GM06990 (cell line): ENCODE data around the gene PPP1R12C.
A peak's percentile ranks its signal among the peaks of the same experiment; 100 is the strongest.
"Not testable (repeated sequence)": the region's sequence is repeated elsewhere in the genome, so short reads cannot be mapped to it uniquely, and the experiment has no call there.

Experiments used
- DNase-seq: peaks from one replicate; pipeline ENCODE4 v3.0.0-alpha.2; 2011; ENCODE audit not compliant: insufficient read length; ENCODE audit errors: extremely low read depth
- H3K27me3 ChIP-seq: replicated peaks from 2 replicates; pipeline ENCODE4 v1.6.0; 2011; ENCODE audit warnings: low read length; ENCODE audit not compliant: control insufficient read depth, insufficient read depth
- H3K36me3 ChIP-seq: 2 replicates; pipeline ENCODE4 v1.5.1; 2011; ENCODE audit warnings: low read length; ENCODE audit not compliant: control insufficient read depth, insufficient read depth
- H3K4me3 ChIP-seq: replicated peaks from 2 replicates; pipeline ENCODE4 v1.5.1; 2011; ENCODE audit warnings: low read depth, mild to moderate bottlenecking, control low read depth, low read length
- TF ChIP-seq, protein P1 (sequence below): IDR thresholded peaks from 2 replicates; pipeline ENCODE4 v1.5.1; 2011; ENCODE audit warnings: low read length, control low read depth, mild to moderate bottlenecking, inconsistent platforms; ENCODE audit not compliant: insufficient read depth, poor library complexity, severe bottlenecking

The PPP1R12C gene

DNA sequence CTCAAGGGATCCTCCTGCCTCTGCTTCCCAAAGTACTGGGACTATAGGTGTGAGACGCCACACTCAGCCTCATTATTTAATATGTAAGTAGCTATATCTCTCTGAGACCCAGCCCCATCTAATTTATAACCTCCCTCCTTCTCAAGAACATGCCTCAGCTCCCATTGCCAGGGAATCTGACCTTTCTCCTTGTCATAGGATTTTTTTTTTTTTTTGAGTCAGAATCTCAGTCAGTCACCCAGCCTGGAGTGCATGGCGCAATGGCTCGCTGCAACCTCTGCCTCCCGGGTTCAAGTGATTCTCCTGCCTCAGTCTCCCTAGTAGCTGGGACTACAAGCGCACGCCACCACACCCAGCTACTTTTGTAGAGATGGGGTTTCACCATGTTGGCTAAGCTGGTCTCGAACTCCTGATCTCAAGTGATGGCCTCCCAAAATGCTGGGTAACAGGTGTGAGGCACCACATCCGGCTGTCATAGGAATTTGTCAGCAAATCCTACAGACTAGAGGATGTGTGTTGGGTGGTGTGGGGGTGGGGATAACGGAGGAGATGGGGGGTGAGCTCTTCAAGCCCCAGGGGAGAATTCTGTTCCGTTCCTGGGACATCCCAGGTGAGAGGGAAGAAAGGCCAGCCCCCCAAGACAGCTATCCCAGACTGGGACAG is 46.8 kb downstream of the PPP1R12C start:
- DNase-seq, result no peak
- H3K27me3 ChIP-seq, result no peaks in the 10 kb centered on the region; the same call in 1 of the 2 replicates
- H3K36me3 ChIP-seq, result no peaks in the 10 kb centered on the region
- TF ChIP-seq, protein P1, sequence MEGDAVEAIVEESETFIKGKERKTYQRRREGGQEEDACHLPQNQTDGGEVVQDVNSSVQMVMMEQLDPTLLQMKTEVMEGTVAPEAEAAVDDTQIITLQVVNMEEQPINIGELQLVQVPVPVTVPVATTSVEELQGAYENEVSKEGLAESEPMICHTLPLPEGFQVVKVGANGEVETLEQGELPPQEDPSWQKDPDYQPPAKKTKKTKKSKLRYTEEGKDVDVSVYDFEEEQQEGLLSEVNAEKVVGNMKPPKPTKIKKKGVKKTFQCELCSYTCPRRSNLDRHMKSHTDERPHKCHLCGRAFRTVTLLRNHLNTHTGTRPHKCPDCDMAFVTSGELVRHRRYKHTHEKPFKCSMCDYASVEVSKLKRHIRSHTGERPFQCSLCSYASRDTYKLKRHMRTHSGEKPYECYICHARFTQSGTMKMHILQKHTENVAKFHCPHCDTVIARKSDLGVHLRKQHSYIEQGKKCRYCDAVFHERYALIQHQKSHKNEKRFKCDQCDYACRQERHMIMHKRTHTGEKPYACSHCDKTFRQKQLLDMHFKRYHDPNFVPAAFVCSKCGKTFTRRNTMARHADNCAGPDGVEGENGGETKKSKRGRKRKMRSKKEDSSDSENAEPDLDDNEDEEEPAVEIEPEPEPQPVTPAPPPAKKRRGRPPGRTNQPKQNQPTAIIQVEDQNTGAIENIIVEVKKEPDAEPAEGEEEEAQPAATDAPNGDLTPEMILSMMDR, result no peak
- no peak overlapping the region for H3K4me3 ChIP-seq

DNA sequence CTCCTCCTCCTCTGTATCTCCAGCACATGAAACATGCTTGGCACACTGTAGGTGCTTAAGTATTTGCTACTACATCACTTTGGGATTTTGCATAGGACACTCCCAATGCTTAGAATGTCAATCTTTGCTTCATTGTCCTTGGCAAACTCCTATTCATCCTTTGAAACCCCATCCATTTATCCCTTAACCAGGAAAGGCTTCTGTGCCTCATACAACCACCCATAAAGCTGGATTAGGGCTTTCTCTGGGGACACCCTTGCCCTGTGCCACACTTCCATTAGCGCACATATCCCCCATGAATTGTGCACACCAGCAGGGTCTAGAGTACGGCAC is 47.6 kb downstream of the PPP1R12C start:
- TF ChIP-seq, protein P1, result no peak
- H3K36me3 ChIP-seq, result no peaks in the 10 kb centered on the region
- no peaks in the 10 kb centered on the region; the same call in 1 of the 2 replicates for H3K27me3 ChIP-seq
- no peak for DNase-seq
- H3K4me3 ChIP-seq, result no peak overlapping the region

DNA sequence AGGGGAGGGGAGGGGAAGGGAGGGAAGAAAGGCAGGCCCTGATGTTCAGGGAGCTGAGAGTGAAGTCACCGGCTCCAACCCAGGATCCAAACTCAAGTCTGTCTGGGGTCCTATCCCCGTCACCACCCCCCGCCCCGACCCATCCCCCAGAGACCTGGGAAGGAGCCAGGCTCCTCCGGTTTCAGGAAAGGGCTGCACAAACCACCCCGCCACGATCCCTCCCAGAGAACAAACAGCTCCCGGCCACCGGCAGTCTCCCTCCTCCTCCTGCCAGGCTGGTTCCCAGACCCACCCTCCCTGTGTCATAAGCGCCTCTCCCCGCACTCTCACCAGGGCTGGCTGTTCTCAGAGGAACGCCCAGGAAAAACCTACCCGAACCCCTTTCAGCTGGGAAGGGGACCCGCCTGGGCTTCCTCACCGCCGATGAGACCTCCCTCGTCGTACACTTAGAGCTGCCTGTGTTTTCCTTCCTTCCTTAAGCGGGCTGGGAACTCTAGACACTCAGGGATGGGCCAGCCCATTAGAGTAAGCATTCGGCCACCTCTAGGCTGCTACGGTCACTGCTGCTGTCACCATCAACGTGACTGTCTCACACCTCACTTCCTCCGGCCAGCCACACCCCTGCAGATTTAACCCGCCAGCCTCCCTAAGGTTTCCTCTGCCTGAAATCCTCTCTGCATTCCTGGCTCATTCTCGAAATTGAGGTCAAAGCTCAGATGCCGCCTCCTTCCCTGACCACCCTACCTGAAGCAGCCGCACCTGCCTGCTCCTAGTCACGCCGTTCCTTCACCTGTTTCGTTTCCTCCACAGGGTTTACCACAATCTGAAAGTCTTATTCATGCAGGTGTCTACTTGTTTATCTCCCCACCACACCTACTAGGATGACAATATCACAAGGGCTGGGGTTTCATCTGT is 48.2 kb downstream of the PPP1R12C start:
- TF ChIP-seq, protein P1, result no peak
- no peak for DNase-seq
- H3K4me3 ChIP-seq, result peak overlapping the region; percentile 22
- H3K27me3 ChIP-seq, result no peaks in the 10 kb centered on the region; the same call in 1 of the 2 replicates
- no peaks in the 10 kb centered on the region for H3K36me3 ChIP-seq

DNA sequence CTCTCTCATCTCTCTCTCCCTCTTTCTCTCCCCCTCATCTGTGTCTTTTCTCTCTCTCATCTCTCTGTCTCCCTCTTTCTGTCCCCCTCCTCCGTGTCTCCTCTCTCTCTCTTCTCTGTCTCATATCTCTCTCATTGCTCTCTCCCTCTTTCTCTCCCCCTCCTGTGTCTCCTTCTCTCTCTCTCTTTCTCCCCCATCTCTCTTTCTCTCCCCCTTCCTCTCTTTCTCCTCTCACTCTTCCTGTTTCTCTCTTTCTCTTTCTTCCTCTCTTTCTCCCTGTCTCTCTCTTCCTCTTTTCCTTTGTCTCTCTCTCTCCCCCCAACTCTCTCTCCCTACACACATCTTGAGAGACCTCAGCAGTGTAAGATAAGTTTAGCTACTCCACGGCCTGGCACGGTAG is 49.6 kb downstream of the PPP1R12C start:
- no peaks in the 10 kb centered on the region; the same call in 1 of the 2 replicates for H3K27me3 ChIP-seq
- no peak for DNase-seq
- no peak overlapping the region for H3K4me3 ChIP-seq
- H3K36me3 ChIP-seq, result no peaks in the 10 kb centered on the region
- TF ChIP-seq, protein P1, result no peak

DNA sequence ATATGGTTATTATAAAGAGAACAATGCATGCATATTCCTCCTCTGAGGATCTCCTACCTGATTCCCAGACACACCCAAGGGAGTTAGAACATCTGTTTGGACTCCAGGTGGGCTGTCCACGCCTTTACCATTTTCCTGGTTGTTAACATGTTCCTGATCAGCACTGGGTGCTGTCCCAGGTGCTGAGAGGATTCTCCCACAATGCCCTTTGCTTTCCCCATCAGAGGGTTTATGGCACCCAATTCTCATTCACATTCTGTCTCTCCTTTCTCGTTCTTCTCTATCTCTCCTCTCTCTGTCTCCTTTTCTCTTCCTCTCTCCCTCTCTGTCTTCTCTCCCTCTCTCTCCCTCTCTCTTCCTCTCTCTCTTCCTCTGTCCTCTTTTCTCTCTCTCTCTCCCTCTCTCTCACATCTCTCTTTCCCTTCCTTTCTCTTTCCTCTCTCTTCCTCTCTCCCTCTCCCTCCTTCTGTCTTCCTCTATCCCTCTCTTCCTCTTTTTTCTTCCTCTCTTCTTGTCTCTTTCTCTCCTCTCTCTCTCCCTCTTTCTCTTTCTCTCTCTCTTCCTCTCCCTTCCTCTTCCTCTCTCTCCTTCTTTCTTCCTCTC is 51.2 kb downstream of the PPP1R12C start:
- TF ChIP-seq, protein P1, result no peak
- DNase-seq, result no peak
- no peaks in the 10 kb centered on the region; the same call in 1 of the 2 replicates for H3K27me3 ChIP-seq

DNA sequence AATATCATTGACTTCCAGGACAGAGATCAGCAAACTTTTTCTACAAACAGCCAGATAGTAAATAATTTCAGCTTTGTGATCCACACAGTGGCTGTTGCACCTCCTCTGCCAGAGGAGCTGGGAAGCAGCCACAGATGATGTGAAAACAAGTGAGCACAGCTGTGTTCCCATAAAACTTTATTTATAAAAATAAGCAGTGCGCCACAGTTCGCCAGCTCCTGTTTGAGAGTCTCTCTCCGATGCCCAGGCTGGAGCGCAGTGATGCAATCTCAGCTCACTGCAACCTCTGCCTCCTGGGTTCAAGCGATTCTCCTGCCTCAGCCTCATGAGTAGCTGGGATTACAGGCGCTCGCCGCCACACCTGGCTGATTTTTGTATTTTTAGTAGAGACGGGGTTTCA is 51.9 kb downstream of the PPP1R12C start:
- not testable (repeated sequence) for H3K36me3 ChIP-seq, DNase-seq, H3K27me3 ChIP-seq, H3K4me3 ChIP-seq

More for the DNA sequence above, 51.2 kb downstream of the PPP1R12C start:
- H3K4me3 ChIP-seq, result no peak overlapping the region
- H3K36me3 ChIP-seq, result no peaks in the 10 kb centered on the region
